Thyroid gland (tissue), 4 donors: Measurements from ENCODE around the gene PDCD11. TPM values are rescaled to one million over a fixed set of nuclear protein-coding genes. Genes with fewer than 3 reads are reported as not detected.

Experiments
- DNase-seq, 2 donors: peaks; one replicate each; pipeline ENCODE4 v3.0.0-alpha.2; 2019
- H3K27ac ChIP-seq, 3 donors: fragments of 200-600 bp; sonication (generic); 1 replicate in 2 of 3; 2 replicates in 1 of 3; pipeline ENCODE4 v1.5.1; 2016 to 2019; ENCODE audit warnings: mild to moderate bottlenecking in 1 of 3, moderate library complexity in 1 of 3
- H3K27me3 ChIP-seq: fragments of 200-600 bp; sonication (generic); one replicate; pipeline ENCODE4 v1.5.1; 2019
- H3K36me3 ChIP-seq, 2 donors: fragments of 200-600 bp; sonication (generic); one replicate each; pipeline ENCODE4 v1.5.1; 2016 to 2019
- H3K4me1 ChIP-seq, 2 donors: fragments of 200-600 bp; sonication (generic); one replicate each; pipeline ENCODE4 v1.5.1; 2017 to 2019
- H3K4me3 ChIP-seq, 3 donors: fragments of 200-600 bp; sonication (generic); replicated peaks in 1 of 3; 1 replicate in 2 of 3; 2 replicates in 1 of 3; pipeline ENCODE4 v1.5.1; 2016; ENCODE audit warnings: mild to moderate bottlenecking in 1 of 3
- H3K9me3 ChIP-seq: fragments of 200-600 bp; sonication (generic); one replicate; pipeline ENCODE4 v1.5.1; 2017
- POLR2A ChIP-seq, 2 donors: fragments of 450-650 bp; IDR thresholded peaks; one replicate each; pipeline ENCODE4 v1.6.1; 2017; ENCODE audit warnings: antibody characterized with exemption in 2 of 2, mild to moderate bottlenecking in 2 of 2, moderate library complexity in 1 of 2
- WGBS, 2 donors: methylation state at CpG; one replicate each; pipeline ENCODE4 v1.1.5; 2017; 5-methylcytosine and 5-hydroxymethylcytosine counted together
- intact Hi-C: fragments of 100-400 bp; cut with DNase I; formaldehyde crosslinking; loops from one replicate; pipeline ENCODE4 v1.15.1; 2023
- total RNA-seq, 4 donors: library from RNA; depleted of rRNA; stranded (reverse); fragments of >200 nt; gene quantifications; one replicate each; pipeline ENCODE4 v1.2.3, GENCODE V29; 2016
- TF ChIP-seq, protein P1 (sequence below), 6 experiments: fragments of 200-600 bp in 3 of 6; fragments of 450-650 bp in 3 of 6; sonication (generic) in 3 of 6; IDR thresholded peaks; one replicate each; pipeline ENCODE4 v1.5.1; 2016 to 2019; ENCODE audit warnings: antibody characterized with exemption in 6 of 6, mild to moderate bottlenecking in 2 of 6, inconsistent platforms in 1 of 6, moderate library complexity in 1 of 6

PDCD11 gene
- total RNA-seq, 4 donors from 2014 or later = 15.6 to 20.9 (median 19.0) TPM

GRCh38 chr10:103417601-103418000, 21.2 kb downstream of the PDCD11 start:
- no peak overlapping the region for H3K4me3 ChIP-seq
- H3K27me3 ChIP-seq = no peaks in the 10 kb centered on the region
- intact Hi-C loops = loop anchor here (2.0 to 10.0 kb wide), 2 partner anchors 67 to 267 kb away; no protein-coding TSS in a partner anchor
- H3K36me3 ChIP-seq = peaks cover 83 to 87% of the 10 kb centered on the region in 2 donors
- H3K9me3 ChIP-seq = no peaks in the 10 kb centered on the region
- no peak overlapping the region for H3K27ac ChIP-seq
- no peaks in the 10 kb centered on the region for H3K4me1 ChIP-seq
- 96 to 97% methylated on average over 5 of the region's 5 CpGs for WGBS, 2 donors
- no peak for DNase-seq
- TF ChIP-seq POLR2A (IDR thresholded peaks at IDR 0.05) = no peak
- TF ChIP-seq, protein P1, sequence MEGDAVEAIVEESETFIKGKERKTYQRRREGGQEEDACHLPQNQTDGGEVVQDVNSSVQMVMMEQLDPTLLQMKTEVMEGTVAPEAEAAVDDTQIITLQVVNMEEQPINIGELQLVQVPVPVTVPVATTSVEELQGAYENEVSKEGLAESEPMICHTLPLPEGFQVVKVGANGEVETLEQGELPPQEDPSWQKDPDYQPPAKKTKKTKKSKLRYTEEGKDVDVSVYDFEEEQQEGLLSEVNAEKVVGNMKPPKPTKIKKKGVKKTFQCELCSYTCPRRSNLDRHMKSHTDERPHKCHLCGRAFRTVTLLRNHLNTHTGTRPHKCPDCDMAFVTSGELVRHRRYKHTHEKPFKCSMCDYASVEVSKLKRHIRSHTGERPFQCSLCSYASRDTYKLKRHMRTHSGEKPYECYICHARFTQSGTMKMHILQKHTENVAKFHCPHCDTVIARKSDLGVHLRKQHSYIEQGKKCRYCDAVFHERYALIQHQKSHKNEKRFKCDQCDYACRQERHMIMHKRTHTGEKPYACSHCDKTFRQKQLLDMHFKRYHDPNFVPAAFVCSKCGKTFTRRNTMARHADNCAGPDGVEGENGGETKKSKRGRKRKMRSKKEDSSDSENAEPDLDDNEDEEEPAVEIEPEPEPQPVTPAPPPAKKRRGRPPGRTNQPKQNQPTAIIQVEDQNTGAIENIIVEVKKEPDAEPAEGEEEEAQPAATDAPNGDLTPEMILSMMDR (IDR thresholded peaks at IDR 0.05) = no peak

DNA sequence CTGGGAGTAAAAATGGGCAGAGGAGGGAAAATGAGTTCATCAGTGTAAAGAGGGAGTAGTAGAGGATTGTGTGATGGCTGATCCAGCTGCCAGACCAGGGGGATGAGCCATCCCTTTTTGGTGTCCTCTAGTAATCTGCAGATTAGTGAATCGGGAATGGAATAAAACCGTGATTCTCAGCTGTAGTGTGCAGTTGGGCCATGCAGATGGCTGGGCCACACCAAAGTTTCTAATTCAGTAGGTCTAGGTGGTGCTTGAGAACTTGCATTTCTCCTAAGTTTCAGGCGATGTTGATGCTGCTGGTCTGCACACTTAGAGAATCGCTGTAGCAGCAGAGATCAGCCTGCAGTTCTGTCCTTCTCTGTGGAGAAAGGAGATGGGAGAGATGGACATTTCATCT, 22.7 kb downstream of the PDCD11 start:
- H3K9me3 ChIP-seq = no peaks in the 10 kb centered on the region
- peaks cover 76 to 86% of the 10 kb centered on the region in 2 donors for H3K36me3 ChIP-seq
- H3K4me1 ChIP-seq = no peaks in the 10 kb centered on the region
- no peak overlapping the region for H3K4me3 ChIP-seq
- TF ChIP-seq, protein P1 (IDR thresholded peaks at IDR 0.05) = no peak
- TF ChIP-seq POLR2A (IDR thresholded peaks at IDR 0.05) = no peak
- 88 to 99% methylated on average over 4 of the region's 4 CpGs for WGBS, 2 donors
- no peak for DNase-seq
- H3K27me3 ChIP-seq = no peaks in the 10 kb centered on the region
- intact Hi-C loops = loop anchor here (10.0 kb wide), 1 partner anchor 266 kb away; no protein-coding TSS in a partner anchor
- H3K27ac ChIP-seq = no peak overlapping the region

DNA sequence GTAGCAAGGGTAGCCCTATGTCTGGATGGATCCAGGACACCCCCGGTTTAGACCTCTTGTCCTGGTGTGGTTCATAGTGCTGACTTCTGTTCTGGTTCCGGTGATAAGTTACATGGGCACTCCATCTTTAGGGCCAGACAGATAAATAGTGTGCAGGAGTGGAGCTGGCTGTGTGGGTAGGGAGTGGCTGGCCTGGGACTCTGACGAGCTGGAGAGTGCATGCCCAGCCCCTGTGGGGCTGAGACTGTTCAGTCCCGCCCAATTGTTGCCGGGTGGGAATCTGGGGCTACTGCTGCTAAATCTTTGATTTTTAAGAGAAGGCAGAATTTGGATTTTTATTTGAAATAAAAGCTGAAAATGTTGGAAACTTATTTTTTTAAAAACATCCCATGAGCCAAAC, 27.3 kb downstream of the PDCD11 start:
- DNase-seq = no peak
- intact Hi-C loops = no loop called here
- Histone ChIP-seq H3K27me3 (no peaks in the 10 kb centered on the region), H3K4me1 (no peaks in the 10 kb centered on the region), H3K9me3 (no peaks in the 10 kb centered on the region), H3K27ac (no peak overlapping the region), H3K36me3 (peaks cover 57 to 65% of the 10 kb centered on the region in 2 donors), H3K4me3 (no peak overlapping the region)
- 87 to 90% methylated on average over 5 of the region's 5 CpGs for WGBS, 2 donors
- TF ChIP-seq, protein P1 (IDR thresholded peaks at IDR 0.05) = no peak
- no peak for TF ChIP-seq POLR2A (IDR thresholded peaks at IDR 0.05)

- DNase-seq = no peak
- no peak for TF ChIP-seq POLR2A (IDR thresholded peaks at IDR 0.05)
- TF ChIP-seq, protein P1 (IDR thresholded peaks at IDR 0.05) = no peak
- Histone ChIP-seq H3K27me3 (no peaks in the 10 kb centered on the region), H3K27ac (no peak overlapping the region), H3K4me3 (no peak overlapping the region), H3K36me3 (peaks cover 30 to 35% of the 10 kb centered on the region in 2 donors), H3K9me3 (no peaks in the 10 kb centered on the region), H3K4me1 (no peaks in the 10 kb centered on the region)
- 95 to 96% methylated on average over 9 of the region's 9 CpGs for WGBS, 2 donors
- intact Hi-C loops = no loop called here
Measured at GRCh38 chr10:103427866-103428265, 31.4 kb downstream of the PDCD11 start.

DNA sequence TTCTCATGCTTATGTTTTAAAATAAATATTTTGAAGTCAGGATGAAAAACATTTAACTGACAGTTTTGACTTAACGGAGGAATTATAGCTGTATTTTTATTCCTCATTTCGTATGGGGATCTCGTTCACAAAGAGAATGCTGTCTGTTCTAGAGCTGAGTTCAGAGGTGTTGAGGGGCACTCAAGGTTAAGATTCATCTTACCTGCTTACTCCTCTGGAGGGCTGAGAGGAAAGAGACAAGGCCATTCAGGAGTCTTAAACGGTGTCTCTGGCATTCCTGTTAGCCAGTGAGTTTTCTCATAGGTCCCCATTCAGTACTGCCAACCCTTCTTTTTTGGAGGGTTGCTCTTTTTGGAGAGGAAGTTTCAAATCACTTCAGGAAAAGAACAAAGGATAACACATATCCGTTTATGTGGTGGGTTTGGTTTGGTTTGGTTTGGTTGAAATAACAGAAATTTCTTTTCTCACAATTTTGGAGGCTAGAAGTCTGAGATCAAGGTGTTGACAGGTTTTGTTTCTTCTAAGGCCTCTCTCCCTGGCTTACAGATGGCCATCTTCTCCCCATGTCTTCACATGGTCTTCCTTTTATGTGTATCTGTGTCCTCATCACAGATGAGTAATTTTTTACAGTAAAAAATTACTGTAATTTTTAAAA, 32.7 kb downstream of the PDCD11 start:
- 63 to 67% methylated on average over 5 of the region's 5 CpGs for WGBS, 2 donors
- TF ChIP-seq POLR2A (IDR thresholded peaks at IDR 0.05) = no peak
- TF ChIP-seq, protein P1 (IDR thresholded peaks at IDR 0.05) = no peak

More for the DNA sequence above, 32.7 kb downstream of the PDCD11 start:
- H3K27me3 ChIP-seq = no peaks in the 10 kb centered on the region
- H3K27ac ChIP-seq = no peak overlapping the region
- no peaks in the 10 kb centered on the region for H3K9me3 ChIP-seq
- no peak for DNase-seq
- H3K4me1 ChIP-seq = peaks cover 0 to 5% of the 10 kb centered on the region in 2 donors
- peaks cover 22 to 25% of the 10 kb centered on the region in 2 donors for H3K36me3 ChIP-seq
- intact Hi-C loops = no loop called here
- H3K4me3 ChIP-seq = no peak overlapping the region
